ENCODE data around the gene LDLRAD1. TPM values are rescaled to one million over a fixed set of nuclear protein-coding genes. Genes with fewer than 3 reads are reported as not detected.
A peak's percentile ranks its signal among the peaks of the same experiment; 100 is the strongest.

The LDLRAD1 gene
- total RNA-seq, 4 donors from 2014 or later = not detected

DNA sequence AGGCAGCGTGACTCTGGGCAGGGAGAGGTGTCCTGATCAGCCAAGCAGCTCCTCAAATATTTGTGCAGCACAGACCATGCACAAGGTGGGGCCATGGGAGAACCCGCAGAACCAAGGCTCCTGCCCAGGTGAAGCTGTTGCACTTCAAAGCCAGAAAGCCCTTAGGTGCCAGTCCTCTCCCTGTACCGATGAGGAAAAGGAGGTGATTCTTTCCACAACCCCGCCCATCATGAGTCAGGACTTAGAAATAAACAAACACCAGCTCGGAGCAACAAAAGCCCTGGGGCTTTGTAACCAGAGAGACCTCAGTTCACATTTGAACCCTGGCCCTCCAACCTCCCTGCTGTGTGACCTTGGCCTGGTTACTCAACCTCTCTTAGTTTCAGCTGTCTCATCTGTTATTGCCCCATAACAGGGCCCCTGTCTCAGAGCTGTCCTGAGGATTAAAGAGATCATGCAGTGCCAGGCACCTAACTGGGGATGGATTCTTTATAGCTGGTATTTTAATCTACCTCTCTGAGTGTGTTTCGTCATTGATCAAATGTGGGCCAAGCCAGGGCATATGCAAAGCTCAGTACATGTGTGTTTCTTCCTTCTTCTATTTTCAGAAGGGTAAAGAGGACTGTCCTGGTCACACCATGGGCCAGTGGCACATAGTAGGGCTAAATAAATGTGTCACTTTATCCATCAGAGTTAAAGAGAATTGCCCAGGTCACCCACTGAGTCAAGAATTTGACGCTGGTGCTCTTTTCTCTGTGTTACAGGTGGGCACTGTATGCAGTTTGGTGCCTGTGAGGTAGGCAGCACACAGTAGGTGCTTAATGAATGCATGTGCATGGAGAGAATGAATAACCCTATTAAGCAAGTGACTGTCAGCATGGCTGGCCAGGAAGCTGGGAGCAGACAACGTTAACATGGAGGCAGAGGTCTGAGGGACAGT, 1.4 kb downstream of the LDLRAD1 start:
- TF ChIP-seq, protein P1, sequence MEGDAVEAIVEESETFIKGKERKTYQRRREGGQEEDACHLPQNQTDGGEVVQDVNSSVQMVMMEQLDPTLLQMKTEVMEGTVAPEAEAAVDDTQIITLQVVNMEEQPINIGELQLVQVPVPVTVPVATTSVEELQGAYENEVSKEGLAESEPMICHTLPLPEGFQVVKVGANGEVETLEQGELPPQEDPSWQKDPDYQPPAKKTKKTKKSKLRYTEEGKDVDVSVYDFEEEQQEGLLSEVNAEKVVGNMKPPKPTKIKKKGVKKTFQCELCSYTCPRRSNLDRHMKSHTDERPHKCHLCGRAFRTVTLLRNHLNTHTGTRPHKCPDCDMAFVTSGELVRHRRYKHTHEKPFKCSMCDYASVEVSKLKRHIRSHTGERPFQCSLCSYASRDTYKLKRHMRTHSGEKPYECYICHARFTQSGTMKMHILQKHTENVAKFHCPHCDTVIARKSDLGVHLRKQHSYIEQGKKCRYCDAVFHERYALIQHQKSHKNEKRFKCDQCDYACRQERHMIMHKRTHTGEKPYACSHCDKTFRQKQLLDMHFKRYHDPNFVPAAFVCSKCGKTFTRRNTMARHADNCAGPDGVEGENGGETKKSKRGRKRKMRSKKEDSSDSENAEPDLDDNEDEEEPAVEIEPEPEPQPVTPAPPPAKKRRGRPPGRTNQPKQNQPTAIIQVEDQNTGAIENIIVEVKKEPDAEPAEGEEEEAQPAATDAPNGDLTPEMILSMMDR (IDR thresholded peaks at IDR 0.05) = no peak
- DNase-seq (ENCODE audit: low spot score) = no peak
- ATAC-seq (ENCODE audit: low FRiP score) = peak; percentile 49

DNA sequence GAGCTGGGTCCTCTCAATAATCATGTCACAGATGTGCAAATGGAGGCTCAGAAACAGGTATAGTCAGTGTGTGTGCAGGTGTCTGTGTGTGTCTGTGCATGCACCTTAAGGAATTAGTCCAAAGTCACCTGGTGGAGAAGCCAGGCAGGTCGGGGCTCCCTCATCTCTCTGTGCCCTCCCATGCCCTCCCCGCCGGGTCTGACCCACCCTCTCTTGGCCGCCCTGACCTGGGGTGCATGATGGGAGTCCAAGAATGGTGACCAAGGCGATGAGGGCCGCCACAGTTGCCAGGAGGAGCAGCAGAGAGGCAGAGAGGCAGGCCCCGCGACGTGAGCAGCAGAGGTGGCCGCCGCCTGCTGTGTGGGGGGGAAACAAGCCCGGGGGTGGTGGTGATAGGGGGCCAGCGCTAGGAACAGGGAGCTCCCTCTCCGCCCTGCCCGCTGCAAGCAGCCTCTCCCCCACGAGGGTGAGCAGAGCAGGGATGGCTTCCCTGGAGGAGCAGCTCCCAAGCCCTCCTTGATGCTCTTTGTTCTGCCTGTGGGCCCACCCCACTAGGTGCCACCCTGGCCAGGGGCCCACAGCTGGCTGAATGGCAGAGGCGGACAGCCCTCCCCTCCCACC, 3.9 kb downstream of the LDLRAD1 start:
- ATAC-seq (ENCODE audit: low FRiP score) = no peak
- TF ChIP-seq, protein P1 (IDR thresholded peaks at IDR 0.05) = no peak
- no peak for DNase-seq (ENCODE audit: low spot score)

DNA sequence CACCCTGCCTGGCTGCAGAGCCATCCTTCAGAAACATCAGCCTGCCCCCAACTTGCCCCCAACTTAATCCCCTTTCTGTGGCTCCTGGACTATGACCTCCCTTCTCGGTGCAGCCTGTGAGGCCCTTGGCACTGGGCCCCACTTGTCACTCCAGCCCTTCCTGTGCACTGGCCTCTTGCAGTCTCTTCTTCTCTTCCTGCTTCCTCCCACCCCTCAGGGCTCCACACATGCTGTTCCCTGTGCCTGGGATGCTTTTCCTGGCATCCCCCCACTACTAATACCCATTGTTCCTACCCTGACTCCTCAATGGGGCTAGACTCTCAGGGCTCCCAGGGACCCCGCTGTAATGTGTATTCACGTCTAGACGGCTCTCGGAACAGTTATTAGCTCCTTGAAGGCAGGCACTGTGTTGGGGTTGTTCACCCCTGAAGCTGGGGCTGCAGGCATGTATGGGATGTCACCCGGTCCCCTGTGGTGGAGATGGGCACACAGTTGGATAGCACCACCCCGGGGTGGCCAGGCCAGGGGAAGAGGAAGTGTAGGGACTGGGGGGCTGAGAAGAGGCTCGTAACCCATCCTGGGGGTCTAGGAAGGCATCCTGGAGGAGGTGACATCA, 4.5 kb downstream of the LDLRAD1 start:
- DNase-seq (ENCODE audit: low spot score) (no peak), ATAC-seq (ENCODE audit: low FRiP score) (no peak)
- TF ChIP-seq, protein P1 (IDR thresholded peaks at IDR 0.05) = no peak

DNA sequence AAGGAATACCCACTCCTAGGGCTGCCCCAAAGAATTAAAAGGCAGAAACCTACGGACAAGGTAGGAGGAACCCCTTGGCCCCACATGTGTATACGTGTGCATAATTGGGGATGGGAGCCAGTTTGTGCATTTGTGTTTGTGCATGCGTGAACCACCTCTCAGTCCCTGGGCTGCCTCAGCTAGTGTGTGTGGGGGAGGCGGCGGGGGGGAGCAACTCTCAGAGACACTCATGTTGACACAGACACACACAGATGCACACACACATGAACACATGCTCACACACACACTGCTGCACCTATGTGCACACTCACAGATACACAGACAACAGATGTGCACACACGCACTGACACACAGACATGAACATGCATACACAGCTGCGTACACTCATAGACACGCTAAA, 5.1 kb downstream of the LDLRAD1 start:
- DNase-seq (ENCODE audit: low spot score) (no peak), ATAC-seq (ENCODE audit: low FRiP score) (no peak)
- TF ChIP-seq, protein P1 (IDR thresholded peaks at IDR 0.05) = no peak

DNA sequence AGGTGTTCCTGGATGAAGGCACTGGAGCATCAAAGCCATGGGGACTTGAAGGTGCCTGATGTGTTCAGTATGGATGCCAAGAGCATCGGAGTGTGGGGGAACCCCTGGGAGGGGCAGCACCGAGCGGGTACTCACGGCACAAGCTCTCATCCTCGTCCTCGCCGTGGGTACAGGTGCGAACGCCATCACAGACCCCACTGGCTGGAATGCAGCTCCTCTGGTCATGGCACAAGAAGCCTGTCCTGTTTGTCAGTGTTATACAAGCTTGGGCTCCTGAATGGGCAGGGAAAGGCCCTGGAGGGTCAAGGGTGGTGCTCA, 6.0 kb downstream of the LDLRAD1 start:
- ATAC-seq (ENCODE audit: low FRiP score) (no peak), DNase-seq (ENCODE audit: low spot score) (no peak)
- TF ChIP-seq, protein P1 (IDR thresholded peaks at IDR 0.05) = no peak

DNA sequence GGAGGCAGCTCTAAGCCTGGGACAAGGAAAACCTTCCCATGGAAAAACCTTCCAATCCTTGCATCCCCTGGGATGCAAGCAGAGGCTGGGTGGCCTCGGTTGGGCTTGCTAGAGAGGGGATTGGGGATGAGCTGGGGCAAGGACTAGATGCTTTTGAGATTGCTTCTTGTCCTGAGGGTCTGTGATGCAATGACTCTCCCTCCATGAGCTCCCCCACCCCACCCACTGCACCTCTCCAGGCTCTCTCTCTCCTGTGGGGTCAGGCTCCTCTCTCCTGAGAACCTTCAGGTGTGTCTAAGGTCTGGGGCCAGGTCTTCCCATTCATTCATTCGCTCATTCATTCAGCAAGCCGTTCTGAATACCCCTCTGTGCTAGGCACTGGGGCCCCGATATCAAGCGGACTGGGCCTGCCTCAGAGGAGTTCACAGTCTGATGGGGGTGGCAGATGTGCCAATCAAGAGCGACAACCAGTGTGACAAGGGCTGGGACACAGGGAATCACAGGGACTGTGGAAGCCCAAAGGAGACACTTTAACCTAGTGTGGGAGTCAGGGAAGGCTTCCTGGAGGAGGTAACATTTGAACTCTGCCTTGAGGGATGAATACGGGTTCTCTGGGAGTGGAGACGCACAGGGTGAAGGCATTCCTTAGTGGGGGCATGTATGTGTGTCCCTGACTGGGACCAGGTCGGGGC, 6.5 kb downstream of the LDLRAD1 start:
- DNase-seq (ENCODE audit: low spot score) (no peak), ATAC-seq (ENCODE audit: low FRiP score) (no peak)
- TF ChIP-seq, protein P1 (IDR thresholded peaks at IDR 0.05) = no peak

Data from omental fat pad (tissue), 4 donors.